Measurements from ENCODE around the gene TOR1AIP2.

TOR1AIP2 gene

DNA sequence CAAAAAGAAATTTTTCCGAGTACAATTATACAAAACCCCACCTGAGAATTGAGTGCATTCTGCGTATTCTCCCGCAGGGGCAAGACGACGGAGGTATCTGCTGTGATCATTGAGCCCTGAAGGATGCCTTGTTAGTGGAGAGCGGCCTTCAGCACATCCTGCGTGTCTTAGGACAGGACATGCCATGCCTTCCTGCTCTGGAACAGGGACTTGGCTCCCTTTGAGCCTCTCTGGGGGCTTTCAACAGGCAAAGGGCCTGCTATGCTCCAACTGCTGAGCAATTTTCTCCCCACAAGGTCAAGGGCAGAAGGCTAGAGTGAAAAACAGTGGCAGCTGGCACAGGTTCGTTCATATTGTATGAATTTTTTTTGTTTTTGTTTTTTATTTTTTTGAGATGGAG, 52.4 kb downstream of the TOR1AIP2 start:
- DNase-seq = no peak

DNA sequence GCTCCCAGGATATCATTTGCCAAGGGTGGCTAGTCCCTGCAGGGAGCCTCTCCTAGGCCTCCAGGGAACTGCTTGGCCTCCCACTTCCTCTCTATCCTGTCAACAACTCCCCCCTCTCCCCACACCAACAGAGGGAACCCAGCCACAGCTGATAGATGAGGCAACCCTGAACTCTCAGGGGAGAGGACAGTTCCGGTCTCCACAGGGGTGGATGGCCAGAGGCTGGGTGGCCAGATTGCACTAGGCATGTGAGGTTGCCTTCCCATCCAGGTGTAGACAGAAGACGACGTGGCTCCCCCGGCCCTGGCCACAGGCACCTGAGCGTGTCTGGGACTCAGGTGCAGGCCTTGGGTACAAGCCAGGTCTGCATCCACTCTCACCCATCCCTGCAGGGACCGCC, 53.3 kb downstream of the TOR1AIP2 start:
- no peak for DNase-seq

DNA sequence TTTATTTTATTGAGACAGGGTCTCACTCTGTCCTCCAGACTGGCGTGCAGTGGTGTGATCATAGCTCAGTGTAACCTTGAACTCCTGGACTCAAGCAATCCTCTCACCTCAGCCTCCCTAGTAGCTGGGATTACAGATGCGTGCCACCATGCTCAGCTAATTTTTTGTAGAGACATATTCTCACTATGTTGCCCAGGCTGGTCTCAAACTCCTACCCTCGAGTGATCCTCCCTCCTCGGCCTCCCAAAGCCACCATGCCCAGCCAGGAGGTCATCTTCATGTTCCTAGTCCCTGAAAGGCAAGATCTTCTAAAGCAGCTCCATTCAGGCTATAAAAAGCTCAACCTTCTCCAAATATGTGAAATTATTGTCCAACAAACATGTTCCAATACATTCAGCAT, 53.9 kb downstream of the TOR1AIP2 start:
- DNase-seq = no peak

DNA sequence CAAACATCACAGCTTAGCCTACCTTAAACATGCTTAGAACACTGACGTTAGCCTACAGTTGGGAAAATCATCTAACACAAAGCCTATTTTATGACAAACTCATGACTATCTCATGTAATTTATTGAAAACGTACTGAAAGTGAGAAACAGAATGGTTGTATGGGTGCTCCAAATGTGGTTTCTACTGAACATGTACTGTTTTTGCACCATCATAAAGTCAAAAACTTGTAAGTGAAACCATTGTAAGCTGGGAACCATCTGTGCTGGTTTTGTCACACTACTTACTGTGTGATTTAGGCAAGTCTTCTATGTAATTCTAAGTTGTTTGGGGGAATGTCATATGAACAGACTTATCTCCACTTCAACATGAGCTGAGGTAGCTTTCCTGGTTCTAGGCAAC, 55.5 kb downstream of the TOR1AIP2 start:
- no peak for DNase-seq

DNA sequence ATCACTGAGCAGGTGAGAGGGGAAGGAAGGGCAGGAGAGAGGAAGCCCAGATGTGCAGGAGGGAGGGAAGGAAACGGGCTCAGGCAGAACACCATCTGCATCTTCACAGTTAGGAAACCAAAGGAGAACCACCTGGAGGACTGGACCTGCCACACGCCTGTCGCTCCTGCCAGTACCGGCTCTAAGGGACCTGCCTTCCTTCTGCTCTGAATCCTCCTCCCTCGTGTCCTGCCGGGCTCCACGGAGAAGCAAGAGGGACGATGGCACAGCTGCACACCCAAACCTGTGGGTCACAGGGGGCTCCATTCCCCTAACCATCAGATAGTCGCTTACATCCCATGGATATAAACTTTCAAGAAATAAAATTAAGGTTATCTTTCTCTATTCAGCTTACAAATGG, 56.1 kb downstream of the TOR1AIP2 start:
- DNase-seq = no peak

DNA sequence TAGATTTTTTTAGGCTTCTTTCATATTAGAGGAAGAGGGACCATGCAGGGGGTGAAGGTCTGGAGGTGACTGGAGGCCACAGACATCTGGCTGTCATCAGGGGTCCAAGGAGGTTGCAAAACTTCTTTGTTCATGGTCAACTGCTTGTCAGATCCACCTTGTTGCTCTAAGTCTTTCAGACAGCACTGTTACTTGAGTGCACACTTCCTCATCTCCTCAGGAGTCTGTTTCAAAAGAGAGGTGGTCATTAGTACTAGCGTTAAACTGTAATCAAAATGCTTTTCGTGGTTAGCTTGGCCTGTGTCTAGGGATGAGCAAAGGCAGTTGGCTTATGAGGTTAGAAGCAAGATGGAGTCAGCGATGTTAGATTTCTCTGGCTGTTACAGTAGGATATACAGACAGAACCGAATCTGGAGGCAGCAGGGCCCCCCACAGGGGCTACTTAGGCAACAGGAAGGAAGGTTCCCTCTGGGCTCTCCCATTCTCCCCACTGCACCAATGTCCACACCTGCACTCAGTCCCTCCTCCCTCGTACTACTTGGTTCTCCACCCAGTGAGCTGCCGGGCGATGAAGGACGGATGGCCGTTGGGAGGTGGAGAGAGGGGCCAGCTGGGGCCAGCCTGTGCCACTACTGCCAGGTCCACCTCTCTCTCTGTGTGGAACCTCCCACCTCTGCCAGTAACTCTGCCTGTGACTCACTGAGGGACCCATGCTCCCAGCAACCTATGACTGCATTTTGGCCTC, 57.2 kb downstream of the TOR1AIP2 start:
- DNase-seq = no peak

DNA sequence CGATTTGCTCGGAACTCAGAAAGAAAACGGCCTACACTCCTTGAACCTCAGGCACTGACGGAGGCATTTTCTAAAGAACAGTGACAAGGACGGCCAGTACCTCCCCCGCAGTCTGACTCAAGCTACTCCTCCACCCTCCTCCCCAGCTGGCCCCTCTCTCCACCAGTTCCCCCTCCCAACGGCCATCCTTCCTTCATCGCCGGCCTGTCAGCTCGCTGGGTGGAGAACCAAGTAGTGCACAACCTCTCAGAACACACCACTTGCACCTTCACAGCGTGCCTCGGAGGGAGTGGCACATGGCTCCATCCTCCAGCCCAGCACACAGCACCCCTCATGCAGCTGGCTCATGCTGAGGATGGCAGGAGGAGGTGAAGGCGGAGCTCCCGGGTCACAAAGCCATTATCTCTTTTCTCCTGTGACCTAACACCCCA, 58.8 kb downstream of the TOR1AIP2 start:
- DNase-seq = no peak

- DNase-seq = no peak
Measured at GRCh38 chr1:179818260-179818659, 59.3 kb downstream of the TOR1AIP2 start.

DNA sequence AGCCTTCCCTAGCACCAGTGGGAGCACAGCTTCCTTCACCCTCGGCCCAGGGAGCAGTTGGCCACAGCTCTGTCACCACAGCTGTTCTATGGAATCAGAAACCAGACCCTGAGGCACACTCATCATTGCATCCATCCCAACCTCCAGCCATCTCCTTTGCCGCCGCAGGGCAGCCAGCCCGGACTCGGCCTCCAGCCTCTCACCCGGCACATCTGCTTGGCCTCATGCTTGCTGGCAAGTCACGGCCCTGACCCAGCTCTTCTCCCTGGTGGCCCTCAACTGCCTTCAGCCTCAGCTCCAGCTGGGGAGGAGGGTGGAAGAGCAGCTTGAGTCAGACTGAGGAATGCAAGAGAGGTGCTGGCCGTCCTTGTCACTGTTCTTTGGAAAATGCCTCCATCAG, 59.8 kb downstream of the TOR1AIP2 start:
- no peak for DNase-seq

DNA sequence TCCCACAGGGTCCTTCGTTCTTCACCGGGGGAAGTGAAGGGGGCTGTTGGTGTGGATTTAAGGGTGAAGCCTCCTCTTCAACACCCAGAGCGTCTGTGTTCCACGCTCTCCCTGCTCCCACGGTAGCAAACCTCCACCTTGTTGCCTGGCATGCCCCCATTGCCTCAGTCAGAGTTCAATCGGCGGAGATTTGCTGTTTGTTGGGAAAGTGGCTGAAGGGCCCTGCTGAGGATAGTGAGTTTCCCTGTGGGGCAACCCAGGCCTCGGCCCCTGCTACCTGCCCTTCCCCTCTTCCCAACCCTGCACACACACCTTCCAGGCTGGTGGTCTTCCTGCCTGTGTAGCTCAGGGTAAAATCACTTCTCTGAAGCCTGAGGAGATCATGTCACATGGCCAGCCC, 60.5 kb downstream of the TOR1AIP2 start:
- DNase-seq = no peak

- DNase-seq = no peak
Measured at GRCh38 chr1:179816196-179816960, 61.2 kb downstream of the TOR1AIP2 start.

DNA sequence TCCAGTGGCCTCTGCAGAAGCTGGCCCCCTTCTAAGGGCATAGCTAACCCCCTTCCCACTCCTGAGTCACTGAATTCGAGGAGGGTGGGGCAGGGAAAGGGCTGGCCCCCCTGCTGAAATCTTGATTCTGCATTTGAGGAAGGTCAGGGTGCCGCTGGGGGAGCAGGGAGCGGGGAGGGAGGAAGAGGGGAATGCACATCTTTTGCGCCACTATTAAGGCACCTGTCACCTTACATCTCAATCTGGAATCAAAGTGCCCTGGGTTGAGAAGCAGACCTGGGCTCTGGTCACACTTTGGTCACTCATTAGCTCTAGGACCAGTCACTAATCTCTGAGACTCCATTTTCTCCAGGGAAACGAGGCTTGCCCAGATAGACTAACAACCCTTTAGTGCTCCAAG, 62.0 kb downstream of the TOR1AIP2 start:
- no peak for DNase-seq

- no peak for DNase-seq
Measured at GRCh38 chr1:179814546-179814838, 63.1 kb downstream of the TOR1AIP2 start.

DNA sequence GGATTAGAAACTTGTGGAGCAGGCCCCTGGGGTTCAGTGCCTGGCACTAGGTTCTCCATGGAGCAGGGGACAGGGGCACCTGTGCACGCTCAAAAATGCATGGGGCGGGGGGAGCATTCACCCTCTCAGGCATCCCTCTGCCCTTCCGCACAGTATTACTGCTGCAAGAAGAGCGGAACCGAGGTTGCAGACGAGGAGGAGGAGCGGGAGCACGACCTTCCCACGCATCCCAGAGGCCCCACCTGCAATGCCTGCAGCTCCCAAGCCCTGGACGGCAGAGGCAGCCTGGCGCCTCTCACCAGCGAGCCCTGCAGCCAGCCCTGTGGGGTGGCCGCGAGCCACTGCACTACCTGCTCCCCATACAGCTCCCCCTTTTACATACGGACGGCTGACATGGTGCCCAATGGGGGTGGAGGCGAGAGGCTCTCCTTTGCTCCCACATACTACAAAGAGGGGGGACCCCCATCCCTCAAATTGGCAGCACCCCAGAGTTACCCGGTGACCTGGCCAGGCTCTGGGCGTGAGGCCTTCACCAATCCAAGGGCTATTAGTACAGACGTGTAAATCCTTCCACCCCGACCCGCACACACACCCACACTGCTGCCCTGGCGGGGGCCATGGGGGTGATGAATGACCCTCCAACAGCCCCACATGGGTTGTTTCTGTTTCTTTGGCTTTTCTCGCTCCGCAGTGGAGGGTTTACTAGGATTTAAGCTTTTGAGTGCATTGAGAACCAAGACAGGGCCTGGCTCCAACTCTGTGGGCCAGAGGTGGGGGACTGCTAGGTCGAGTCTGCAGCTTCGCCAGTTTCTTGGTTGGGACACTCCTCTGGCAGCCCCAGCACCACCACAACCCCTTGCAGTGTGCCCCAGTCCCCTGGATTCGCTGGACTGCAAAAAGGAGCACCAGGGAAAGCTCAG, 63.7 kb downstream of the TOR1AIP2 start:
- no peak for DNase-seq

DNA sequence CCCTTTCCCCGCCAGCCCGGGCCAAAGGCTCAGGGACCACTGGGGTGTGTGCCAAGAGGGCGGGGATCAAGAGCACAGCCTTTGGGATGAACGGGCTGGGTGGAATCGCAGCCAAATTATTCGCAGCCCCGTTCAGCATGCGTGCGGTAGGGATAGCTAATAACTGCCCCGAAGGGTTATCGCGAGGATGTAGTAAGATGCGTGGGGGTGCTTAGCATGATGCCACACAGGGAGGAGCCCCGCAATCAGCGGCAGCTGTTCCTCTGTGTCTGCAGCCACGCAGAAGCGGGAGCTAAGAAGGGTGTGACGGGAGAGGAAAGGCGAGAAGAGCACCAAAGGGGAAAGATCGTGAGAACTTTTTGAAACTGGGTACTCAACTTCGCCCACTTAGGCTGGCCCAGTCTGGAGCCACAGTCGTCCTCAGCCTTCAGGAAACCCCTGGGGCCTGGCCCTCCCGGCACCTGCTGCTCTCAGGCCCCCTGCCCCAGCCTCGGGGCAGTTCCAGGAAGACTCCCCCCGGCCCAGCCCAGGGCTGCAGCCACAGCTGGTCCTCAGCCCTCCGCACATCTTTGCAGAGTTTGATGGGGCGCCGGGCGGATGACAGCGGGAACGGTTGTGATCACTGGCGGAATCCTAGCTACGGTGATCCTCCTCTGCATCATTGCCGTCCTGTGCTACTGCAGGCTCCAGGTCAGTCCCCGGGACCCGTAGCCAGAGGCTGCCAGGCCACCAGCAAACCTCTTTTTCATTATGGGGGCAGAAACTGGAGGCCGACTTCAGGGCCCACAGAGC, 64.9 kb downstream of the TOR1AIP2 start:
- no peak for DNase-seq

DNA sequence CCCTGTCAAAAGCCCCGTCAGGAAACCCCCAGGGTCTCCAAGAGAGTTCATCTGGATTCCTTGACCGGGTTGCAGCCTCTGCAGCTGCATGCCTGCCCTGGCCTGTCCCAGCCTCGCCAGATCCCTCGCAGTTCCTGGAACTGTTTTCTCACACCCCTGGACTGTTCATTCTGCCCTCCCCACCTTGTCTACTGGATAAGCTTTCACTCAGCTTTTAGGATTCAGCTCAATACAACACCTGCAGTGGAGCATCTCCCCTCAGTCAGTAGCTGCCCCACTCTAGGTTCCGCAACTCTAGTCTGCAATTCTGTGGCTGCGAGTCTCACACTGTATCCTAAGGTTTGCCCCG, 67.3 kb downstream of the TOR1AIP2 start:
- no peak for DNase-seq

- peak; percentile 61 to 65 for DNase-seq
Measured at GRCh38 chr1:179809506-179810366, 67.9 kb downstream of the TOR1AIP2 start.

- no peak for DNase-seq
Measured at GRCh38 chr1:179808503-179808902, 69.1 kb downstream of the TOR1AIP2 start.

DNA sequence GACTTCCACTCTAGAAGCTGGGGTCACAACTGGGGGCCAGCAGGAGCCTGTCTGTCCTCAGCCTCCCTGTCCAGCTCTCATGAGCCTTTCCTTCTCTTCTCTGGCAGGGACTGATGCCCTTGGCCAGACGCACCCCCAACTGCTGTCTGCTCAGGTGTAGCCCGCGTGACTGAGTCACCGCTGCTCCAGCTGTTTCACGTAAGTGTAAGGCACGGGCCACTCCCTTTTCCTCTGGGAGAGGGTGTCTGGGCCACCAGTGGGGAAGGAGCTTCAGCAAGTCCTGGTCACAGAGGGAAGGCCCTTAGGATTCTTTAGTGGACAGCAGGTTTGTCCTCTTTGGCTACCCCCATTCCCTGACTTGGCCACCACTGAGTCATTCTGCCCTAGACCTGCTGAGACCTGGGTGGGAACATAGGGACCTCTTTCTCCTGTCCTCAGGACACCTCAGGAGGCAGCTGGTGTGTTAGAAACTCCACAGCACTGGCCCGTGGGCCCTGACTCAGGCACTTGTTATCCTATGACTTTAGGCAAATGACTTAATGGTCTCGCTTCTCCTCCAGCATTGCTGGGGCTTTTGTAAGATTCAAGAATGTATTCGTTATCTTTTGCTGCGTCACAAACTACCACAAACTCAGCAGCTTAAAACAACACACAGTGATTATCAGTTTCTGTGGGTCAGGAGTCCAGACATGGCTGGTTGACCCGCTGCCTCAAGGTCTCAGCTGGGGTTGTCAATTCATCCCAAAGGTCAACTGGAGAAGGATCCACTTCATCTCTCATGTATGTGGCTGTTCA, 69.7 kb downstream of the TOR1AIP2 start:
- no peak for DNase-seq

- DNase-seq = no peak
Measured at GRCh38 chr1:179807291-179807690, 70.3 kb downstream of the TOR1AIP2 start.

- DNase-seq = no peak
Measured at GRCh38 chr1:179806333-179806732, 71.3 kb downstream of the TOR1AIP2 start.

All from activated CD4-positive, alpha-beta T cell treated with anti-CD3 and anti-CD28 coated beads, Interleukin-2, amount 50 U/mL, for 48 hours (primary cell).